NCI-H2081 (cell line): ENCODE results near the gene E2F3.
A peak's percentile ranks its signal among the peaks of the same experiment; 100 is the strongest.

ENCODE experiments used
- DNase-seq, 2 experiments: peaks; one replicate each; lab custom pipeline; 2025; lab: John Stamatoyannopoulos, UW

Gene E2F3

DNA sequence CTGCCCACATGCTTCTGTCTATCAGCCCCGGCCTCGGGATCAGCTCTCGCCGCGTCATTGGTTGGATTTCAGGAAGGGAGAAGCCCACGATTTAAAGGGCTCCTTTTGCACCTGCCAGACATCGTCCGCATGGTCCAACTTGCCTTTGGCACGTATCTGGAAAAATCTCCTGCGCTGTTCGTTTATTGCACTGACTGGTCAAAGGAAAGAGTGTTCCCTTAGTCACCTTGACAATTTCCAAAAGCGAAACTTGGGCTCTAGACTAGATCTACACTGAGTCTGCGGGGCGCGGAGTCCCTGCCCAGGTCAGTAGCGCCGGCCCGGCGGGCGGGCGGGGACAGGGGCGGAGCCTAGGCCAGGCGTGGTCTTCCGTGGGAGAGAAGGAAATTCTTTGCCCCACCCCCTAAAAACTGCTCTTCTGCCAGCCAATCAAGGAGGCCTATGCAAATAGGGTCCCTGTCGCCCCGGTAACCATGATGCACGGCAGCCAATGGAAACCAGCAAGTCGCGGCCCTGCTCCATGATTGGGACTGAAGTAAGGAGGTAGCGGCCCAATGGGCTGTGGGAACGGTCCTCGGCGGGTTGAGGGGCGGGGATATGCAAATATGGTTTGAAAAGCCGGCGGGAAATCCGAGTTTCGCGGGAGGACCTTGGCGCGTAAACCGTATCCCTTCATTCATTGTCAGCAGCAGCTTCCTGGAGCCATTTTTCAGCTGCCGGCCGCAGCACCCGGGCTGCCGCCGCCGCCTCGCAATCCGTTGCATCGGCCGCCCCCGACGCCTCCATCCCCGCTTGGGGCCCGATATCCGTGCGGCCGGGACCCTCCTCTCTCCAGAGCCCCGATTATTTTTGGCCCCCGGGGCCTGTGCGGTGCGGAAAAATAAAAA is at the start of gene E2F3:
TSS of gene E2F3 (plus strand) at position 675 of the 887 bp plus-strand sequence. CDS start 354 bp downstream, outside the sequence.
- DNase-seq = peak; percentile 99 to 100

DNA sequence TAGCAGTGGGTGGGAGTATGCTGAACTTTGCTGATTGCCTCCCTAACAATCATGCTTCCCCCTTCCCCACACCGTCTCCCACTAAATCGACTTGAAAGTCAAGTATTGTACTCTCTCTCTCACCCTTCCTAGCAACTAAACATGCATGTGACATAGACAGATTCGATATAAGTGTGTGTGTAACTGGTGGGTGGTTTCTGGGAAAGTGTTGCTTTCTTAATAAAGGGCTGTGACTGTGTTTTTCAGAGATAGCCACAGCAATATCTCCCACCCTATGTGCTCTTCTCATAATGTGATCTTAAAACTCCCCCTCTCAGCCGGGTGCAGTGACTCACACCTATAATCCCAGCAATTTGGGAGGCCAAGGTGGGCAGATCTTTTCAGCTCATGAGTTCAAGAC is 49.3 kb upstream of the E2F3 start:
- no peak for DNase-seq

DNA sequence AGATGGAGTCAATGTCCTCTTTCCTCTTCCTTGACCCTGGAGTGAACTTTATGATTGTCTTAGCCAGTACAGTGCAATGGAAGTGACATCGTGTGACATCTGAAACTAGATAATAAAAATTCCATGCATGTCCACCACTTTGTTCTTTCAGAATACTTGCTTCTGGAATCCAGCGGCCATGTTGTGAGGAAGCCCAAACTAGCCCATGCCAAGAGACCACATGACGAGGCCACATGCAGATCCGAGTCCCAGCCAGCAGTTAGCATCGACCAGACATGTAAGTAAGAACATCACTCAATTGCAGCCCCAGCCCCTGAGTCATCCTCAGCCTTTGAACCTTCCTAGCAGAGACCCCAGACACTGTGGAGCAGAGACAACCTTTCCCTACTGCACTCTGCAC is 48.5 kb upstream of the E2F3 start:
- DNase-seq = no peak

DNA sequence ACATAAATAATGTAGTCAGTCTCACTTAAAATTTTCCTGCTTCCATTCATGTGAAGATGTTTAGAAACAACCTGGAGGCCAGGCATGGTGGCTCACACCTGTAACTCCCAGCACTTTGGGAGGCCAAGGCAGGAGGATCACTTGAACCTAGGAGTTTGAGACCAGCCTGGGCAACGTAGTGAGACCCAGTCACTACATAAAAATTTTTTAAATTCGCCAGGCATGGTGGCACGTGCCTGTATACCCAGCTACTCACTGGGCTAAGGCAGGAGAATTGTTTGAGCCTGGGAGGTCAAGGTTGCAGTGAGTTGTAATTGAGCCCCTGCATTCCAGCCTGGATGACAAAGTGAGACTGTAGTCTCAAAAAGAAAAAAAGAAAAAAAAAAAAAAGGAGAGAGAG is 47.3 kb upstream of the E2F3 start:
- no peak for DNase-seq

DNA sequence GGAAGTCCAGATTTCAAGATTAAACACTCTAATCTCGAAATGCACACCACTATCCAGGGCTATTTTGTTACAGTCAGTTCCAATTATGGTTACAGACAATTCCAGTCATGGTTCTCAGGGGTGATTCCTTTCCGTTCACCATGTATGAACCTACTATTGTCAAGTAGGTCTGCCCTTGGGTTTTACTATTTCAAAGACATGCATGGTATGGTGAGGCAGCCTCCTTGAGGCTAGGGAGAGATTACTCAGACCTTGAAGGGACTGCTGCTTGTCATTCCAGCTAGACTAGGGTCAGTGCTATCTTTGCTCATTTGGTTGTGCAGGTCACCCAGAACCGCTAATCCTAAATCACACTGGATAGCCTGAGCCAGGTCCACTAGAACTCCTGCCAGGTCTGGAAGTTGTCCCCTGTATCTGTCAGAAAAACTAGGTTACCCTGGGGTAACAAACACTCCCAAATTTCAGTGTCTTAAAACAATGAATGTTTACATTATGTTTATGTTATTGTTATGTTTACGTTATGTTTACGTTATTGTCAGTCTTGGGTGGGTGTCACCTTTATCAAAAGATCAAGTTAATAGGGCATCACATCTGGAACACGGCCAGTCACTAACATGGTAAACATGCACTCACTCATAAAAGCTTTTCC is 41.1 kb upstream of the E2F3 start:
- no peak for DNase-seq

DNA sequence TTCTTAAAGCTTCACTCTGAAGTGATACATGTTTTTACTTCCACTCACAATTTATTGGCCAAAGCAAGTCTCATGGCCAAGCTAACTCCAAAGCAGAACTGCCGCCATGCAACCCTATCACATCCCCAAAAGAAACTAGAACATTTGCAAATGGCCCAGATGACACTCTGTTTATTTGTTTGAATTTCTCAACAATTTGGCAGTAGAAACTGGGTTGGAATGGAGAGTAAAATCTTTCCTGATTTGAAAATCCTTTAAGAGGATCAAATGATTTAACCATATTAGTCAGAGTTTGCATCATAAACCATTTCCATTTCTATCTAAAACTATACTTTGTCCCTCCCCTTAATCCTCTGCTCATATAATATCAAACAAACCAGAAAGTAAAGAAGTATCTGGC is 39.1 kb upstream of the E2F3 start:
- no peak for DNase-seq

DNA sequence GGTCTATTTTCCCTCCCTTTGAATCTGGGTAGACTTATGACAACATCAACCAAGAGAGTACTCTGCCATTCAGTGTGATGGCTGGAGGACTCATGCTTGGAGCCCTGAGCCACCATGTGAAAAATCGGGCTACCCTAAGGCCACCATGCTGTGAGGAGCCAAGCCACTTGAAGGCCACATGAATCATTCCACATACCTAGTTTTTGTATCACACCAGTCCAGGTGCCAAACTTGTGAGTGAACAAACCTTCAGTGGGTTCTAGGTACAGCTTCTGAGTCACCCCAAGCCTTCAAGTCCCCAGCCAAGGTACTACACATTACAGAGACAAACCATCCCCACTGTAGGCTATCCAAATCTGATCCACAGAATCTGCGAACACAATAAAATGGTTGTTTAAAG is 37.4 kb upstream of the E2F3 start:
- DNase-seq = no peak

DNA sequence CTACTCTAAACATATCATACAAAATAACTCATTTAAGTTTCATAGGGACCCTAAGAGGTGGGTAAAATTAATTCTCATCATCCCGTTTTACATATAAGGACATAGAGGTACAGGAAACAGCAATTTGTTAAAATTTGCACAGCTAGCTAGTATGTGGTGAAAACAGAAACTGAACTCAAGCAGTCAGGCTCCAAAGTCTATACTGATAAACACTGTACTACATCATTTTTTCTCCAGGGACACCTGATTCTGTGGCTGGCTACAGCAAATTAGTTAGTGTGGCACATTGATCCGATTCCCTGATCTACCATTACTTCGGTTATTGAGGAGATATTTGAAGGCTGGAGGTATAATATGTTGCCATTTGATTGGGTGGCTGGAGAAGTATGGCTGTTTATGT is 36.2 kb upstream of the E2F3 start:
- no peak for DNase-seq

DNA sequence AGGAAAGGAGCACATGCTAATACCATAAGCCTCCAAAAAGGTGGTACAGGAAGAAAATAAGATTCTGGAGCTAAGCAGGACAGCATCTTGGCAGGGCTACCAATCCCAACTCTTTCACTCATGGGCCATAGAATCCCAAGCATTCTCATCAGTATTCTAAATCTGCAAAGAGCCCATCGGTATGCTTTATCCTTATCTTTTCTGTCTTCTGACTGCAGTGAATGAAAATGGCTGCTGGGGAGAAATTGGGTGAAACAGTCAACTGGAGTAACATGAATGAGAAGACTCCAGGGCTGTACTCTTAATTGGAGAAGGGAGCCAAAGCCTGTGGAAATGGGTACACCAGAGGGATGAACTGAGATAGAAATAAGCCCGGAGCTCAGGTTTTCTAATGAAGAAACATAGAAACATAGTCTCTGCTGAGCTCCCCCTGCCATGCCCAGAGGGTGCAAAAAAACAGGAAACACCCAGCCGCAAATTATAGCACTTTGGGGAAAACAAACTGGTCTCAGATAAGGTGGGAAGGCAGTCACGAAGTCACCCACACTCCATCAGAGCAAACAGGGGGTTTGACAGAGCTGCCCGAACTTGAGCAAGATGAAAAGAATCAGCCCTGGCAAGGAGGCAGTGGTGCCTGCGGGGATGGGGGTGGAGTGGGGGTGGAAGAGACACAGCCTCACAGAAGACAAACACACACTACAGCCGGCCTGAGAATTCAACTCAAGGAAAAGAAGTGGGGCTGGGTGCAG is 35.4 kb upstream of the E2F3 start:
- no peak for DNase-seq

DNA sequence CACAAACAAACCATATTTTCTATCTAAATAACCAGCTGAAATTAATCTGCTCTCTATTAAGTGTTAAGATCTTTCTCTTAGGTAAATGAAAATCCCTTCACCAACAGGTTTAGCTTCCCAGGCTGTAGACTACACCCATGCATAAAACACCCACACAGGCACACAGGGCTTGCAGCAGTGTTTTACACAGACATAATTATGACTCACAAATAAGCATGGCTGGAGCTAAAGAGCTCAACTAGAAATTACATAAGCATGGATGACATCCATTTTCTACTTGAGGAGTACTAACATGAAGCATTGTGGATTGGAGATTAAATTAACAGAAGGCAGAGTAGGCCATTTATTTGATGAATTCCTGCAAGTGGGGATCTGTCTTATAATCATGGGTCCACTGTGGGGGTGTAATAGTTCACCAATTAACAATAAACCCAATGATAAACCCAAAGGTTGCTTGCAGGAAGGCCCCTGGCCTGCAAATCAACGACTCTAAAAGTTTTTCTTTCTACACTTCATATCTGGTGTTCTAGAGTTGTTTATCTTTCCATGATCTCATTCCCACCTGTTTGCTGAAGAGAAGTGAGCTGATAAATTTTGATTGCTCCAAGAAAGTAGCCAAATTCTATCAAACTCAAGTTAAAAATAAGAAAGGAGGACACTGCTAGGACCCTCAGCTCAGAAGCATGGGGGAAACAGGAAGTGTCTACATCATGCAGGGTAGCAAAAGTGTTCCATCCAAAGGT is 33.8 kb upstream of the E2F3 start:
- no peak for DNase-seq

DNA sequence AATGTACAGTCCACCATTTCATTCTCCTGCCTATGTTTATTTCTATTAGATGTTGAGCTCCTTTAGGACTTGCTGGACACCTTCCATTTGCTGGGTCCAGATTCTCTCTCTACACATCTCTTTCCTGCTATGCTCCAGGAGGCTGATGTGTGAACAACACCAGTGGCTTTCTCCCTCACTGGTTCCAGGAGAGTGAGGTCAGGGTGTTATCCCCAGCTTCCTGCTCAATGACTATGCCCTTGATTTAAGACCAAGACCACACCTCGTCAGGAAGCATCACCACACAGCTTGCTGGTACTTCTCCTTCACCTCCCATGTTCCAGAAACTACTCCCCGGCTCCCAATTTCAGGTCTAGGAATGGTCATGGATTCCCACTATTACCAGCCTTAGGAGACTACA is 31.3 kb upstream of the E2F3 start:
- DNase-seq = no peak

DNA sequence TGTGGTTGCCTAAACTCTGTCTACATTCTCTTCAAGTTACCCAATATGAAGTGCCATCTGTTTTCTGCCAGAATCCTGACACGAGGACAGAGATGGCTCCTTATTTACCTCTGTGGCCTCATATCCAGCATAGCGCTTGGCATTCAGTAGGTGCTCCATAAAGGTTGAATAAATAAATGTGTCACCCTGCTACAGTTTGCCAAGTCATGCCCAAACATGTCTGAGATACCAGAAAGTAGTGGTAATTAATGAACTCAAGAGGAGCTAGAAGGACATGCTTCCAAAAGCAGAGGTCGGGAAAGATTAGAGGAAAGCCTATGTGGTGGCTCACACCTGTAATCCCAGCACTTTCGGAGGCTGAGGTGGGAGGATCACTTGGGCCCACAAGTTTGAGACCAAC is 30.9 kb upstream of the E2F3 start:
- DNase-seq = no peak

DNA sequence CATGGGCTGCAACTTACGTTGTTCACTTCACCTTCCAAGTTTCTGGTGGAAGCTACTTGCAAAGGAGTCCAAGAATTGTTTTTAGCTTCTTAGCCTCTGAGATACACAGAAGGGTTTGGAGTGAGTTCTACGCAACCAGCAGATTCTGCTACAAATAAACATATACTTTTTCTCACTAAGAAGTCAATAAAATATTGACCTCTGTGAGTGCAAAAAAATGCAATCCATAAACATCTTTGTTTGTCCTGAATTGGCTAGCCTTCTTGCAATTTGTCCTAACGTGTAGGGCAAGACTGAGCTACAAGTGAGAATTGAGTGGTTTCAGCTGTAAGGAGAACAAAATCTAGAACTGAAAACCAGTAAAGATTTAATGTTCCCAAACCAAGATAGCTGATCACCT is 26.2 kb upstream of the E2F3 start:
- DNase-seq = no peak

DNA sequence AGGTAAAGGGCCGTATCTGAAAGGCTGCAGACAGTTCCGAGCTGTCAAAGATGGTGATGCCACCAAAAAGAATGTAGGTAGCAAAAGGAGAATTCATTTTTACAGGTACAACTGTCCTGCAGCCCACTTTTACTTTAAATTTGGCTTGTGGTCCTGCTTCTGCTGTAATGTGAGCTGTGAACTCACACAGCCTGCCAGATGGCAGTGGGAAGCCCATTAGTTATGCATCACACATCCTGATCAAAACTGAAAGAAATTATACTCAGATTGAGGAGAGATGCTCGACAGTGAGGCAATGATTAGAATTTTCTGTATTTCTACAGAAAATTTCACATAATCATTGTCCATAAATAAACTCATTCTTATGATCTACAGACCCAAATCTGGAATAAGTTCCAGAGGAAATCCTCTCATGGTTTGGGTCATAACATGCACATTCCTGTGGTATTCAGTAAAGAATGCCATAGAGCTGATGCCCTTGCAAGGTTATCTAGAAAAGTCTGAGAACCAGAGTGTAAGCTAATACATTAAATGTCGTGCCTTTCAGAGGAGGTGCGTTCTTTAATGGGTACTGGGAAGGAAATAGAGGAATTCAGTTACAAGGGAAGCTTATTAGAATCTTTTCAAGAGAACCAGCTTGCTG is 23.9 kb upstream of the E2F3 start:
- no peak for DNase-seq

DNA sequence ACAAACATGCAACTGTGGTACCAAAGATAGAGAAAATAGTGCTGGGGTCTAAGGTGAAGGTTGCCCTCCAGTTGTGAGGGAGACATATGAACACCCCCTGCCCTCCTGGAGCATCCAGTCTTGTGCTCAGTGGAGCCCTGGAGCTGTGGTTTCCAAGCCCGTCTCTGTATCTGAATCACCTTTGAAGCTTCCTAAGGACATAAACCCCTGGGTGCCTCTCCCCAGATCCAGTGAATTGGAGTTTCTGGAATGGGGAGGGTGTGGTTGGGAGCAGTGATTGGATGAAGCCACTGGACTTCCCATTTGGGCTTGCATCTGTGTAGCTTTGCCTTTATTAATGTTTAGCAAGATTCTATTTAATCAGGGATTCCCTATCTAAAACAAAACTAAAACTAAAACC is 22.4 kb upstream of the E2F3 start:
- DNase-seq = no peak

DNA sequence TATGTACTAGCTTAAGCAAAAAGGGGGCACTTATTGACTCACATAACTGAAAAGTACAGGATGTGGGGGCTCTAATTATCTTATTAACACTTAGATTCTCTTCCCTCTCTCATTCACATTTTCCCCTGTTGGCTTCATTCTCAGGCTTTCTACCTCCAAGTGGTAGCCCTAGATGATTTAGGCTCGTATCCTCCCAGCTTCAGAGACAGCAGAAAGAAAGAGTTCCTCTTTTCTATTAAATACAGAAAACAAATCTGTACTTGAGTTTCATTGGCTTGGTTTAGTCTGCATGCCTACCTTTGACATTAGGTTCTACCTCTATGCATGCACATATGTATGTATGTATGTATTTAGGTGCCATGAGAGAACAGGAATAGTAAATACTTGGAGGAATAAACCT is 15.5 kb upstream of the E2F3 start:
- no peak for DNase-seq

DNA sequence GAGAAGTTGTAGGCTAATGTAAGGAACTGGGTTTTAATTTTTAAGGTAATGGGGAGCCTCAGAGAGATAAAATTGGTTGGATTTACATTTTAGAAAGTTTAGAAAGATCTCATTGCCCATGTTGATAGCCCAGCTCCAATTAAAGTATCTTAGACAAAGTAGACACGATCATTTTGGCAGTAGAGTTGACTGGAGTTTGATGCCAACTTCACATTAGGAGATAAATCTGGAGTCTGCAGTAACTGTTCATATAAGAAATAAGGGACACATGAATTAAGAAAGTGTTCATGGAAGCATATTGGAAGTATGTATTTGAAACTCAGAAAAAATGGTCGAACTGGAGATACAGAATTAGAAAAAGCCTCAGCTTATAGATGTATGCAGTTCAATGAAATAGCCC is 12.6 kb upstream of the E2F3 start:
- DNase-seq = no peak

DNA sequence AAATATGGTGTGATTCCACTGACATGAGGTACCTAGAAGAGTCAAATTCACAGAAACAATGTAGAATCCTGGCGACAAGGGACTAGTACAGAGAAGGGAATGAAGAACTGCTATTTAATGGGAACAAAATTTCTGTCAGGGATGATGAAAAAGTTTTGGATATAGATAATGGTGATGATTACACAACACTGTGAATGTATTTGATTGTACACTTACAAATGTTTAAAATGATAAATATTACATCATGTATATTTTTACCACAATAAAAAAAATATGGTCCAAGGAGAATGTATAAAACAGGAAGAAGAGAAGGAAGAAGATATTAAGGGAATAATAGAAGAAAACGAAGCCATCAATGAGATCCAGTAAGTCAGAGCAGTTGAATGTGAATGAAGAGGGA is 8.4 kb upstream of the E2F3 start:
- no peak for DNase-seq

DNA sequence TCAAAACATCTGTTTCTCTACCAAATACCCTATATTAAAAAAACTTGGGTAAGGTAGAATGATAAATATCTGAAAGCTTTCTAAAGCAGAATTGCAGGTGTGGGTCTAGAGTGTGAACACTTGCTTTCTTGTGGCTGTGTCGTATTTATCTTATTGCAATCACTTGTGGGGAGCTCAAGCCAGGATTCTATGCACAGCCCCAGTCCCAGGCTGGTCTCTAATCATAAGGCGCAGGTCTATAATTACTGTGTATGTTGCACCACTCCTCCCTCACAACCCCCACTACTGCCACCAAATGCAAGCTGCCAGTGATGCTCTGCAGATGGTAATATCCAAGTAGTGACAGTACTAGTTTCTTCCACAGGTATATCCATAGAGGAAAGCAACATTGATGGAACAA is 2.2 kb upstream of the E2F3 start:
- no peak for DNase-seq

DNA sequence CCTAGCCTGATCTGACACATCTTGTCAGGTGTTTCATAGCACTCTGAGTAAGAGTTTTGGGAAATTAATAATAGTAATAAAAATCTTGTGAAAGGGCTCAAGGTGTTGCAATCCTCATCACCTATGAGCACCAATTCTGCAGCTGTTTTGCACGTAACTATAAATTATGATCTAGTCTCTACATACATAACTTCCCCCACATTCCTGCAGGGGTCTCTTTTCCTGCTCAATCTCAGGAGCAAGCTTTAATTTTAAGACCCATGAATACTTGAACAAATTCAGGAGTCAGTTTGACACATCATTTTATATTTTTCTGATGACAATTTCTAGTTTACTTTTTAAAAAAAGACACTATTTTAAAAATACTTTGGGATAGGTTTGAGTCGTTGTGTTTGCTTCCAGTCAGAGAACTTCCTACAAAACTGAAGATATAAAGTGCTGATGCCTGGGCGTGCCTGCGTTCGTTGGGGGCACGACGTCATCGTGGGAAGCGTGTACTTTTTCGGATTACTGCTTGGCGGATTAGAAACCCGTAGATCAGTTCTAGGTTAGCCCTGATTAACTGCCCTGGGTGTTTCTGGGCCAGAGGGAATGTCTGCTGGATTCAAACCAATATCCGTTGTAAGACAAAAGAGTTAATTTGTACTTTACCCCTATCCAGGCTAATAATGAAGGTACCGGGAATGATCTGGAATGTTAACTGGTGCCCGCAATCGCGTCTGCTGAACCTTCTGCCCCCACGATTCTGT is 1.0 kb upstream of the E2F3 start:
- peak; percentile 5 to 48 for DNase-seq

DNA sequence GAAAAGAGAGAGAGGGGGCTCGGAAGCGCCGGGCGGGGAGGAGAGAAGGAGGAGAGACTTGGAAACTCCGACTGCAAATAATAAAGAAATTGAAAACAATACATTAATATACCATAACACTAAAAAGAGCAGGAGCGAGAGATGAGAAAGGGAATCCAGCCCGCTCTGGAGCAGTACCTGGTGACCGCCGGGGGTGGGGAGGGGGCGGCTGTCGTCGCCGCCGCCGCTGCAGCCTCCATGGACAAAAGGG is 338 bp downstream of the E2F3 start:
- no peak for DNase-seq
